ENCODE measurements around the gene ZNF93.
"Not testable (repeated sequence)": the region's sequence is repeated elsewhere in the genome, so short reads cannot be mapped to it uniquely, and the experiment has no call there.

The ZNF93 gene

GRCh38 chr19:19911150-19911549, 10.4 kb downstream of the ZNF93 start:
- no peak for TF ChIP-seq CTCF (IDR thresholded peaks at IDR 0.05; ENCODE audit: borderline replicate concordance, insufficient read depth, low read depth, low read length)
- H3K4me3 ChIP-seq (ENCODE audit: low read depth, low read length), result no peak overlapping the region

- TF ChIP-seq CTCF (IDR thresholded peaks at IDR 0.05; ENCODE audit: borderline replicate concordance, insufficient read depth, low read depth, low read length), result no peak
- no peak overlapping the region for H3K4me3 ChIP-seq (ENCODE audit: low read depth, low read length)
Measured at GRCh38 chr19:19914596-19914995, 13.8 kb downstream of the ZNF93 start.

- TF ChIP-seq CTCF (IDR thresholded peaks at IDR 0.05; ENCODE audit: borderline replicate concordance, insufficient read depth, low read depth, low read length), result 0 out of 2 replicates have a peak, but pooled peaks have one; percentile 17
Measured at GRCh38 chr19:19930417-19930816, 29.7 kb downstream of the ZNF93 start.

DNA sequence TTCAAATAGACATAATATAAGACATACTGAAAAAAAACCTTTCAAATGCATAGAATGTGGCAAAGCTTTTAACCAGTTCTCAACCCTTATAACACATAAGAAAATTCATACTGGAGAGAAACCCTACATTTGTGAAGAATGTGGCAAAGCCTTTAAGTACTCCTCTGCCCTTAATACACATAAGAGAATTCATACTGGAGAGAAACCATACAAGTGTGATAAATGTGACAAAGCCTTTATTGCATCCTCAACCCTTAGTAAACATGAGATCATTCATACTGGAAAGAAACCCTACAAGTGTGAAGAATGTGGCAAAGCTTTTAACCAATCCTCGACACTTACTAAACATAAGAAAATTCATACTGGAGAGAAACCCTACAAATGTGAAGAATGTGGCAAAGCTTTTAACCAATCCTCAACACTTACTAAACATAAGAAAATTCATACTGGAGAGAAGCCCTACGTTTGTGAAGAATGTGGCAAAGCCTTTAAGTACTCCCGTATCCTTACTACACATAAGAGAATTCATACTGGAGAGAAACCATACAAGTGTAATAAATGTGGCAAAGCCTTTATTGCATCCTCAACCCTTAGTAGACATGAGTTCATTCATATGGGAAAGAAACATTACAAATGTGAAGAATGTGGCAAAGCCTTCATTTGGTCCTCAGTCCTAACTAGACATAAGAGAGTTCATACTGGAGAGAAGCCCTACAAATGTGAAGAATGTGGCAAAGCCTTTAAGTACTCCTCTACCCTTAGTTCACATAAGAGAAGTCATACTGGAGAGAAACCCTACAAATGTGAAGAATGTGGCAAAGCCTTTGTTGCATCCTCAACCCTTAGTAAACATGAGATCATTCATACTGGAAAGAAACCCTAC, 32.9 kb downstream of the ZNF93 start:
- H3K4me3 ChIP-seq (ENCODE audit: low read depth, low read length), result not testable (repeated sequence)

More at GRCh38 chr19:19930417-19930816, 29.7 kb downstream of the ZNF93 start:
- H3K4me3 ChIP-seq (ENCODE audit: low read depth, low read length), result not testable (repeated sequence)

- no peak for TF ChIP-seq CTCF (IDR thresholded peaks at IDR 0.05; ENCODE audit: borderline replicate concordance, insufficient read depth, low read depth, low read length)
- no peak overlapping the region for H3K4me3 ChIP-seq (ENCODE audit: low read depth, low read length)
Measured at GRCh38 chr19:19937403-19937802, 36.7 kb downstream of the ZNF93 start.

- H3K4me3 ChIP-seq (ENCODE audit: low read depth, low read length), result no peak overlapping the region
- TF ChIP-seq CTCF (IDR thresholded peaks at IDR 0.05; ENCODE audit: borderline replicate concordance, insufficient read depth, low read depth, low read length), result no peak
Measured at GRCh38 chr19:19938449-19938848, 37.7 kb downstream of the ZNF93 start.

GRCh38 chr19:19943848-19944582, 43.3 kb downstream of the ZNF93 start:
- H3K4me3 ChIP-seq (ENCODE audit: low read depth, low read length), result no peak overlapping the region
- no peak for TF ChIP-seq CTCF (IDR thresholded peaks at IDR 0.05; ENCODE audit: borderline replicate concordance, insufficient read depth, low read depth, low read length)

Measured in GM12875 (cell line).